ENCODE results near the gene DSP. TPM values are rescaled to one million over a fixed set of nuclear protein-coding genes. Genes with fewer than 3 reads are reported as not detected.

The DSP gene
- total and polyA plus RNA-seq, 2 of the 13 experiments (the other 11 are each of a cell fraction or from before 2014, with no cell fraction given), result 89.8 to 117 TPM

DNA sequence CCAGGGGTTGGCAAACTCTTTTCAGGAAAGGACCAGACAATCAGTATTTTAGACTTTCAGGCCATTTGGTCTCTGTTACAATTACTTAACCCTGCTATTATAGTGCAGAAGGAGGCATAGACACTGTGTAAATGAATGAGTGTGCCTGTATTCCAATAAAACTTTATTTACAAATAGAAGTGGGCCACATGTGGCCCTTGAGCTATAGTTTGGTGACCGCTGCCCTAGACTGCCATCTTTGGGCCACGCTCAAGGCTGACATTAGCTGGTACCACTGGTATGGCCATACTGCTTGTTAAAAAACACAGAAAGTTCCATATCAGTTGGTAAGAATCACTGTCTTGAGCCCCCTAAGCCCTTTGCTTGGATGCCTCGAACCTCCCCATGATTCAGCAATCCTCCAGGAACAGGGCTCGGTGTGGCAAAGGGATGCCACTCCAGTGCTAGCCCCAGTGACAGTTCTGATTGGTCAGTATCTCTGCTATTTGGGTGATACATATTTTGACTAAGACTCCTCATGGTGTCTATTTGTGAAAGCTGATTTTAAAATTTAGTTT is 25.2 kb downstream of the DSP start (continued):
- TF ChIP-seq, protein P1, sequence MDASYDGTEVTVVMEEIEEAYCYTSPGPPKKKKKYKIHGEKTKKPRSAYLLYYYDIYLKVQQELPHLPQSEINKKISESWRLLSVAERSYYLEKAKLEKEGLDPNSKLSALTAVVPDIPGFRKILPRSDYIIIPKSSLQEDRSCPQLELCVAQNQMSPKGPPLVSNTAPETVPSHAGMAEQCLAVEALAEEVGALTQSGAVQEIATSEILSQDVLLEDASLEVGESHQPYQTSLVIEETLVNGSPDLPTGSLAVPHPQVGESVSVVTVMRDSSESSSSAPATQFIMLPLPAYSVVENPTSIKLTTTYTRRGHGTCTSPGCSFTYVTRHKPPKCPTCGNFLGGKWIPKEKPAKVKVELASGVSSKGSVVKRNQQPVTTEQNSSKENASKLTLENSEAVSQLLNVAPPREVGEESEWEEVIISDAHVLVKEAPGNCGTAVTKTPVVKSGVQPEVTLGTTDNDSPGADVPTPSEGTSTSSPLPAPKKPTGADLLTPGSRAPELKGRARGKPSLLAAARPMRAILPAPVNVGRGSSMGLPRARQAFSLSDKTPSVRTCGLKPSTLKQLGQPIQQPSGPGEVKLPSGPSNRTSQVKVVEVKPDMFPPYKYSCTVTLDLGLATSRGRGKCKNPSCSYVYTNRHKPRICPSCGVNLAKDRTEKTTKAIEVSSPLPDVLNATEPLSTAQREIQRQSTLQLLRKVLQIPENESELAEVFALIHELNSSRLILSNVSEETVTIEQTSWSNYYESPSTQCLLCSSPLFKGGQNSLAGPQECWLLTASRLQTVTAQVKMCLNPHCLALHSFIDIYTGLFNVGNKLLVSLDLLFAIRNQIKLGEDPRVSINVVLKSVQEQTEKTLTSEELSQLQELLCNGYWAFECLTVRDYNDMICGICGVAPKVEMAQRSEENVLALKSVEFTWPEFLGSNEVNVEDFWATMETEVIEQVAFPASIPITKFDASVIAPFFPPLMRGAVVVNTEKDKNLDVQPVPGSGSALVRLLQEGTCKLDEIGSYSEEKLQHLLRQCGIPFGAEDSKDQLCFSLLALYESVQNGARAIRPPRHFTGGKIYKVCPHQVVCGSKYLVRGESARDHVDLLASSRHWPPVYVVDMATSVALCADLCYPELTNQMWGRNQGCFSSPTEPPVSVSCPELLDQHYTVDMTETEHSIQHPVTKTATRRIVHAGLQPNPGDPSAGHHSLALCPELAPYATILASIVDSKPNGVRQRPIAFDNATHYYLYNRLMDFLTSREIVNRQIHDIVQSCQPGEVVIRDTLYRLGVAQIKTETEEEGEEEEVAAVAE (CRISPR knock-in tag; IDR thresholded peaks at IDR 0.05; ENCODE audit: borderline replicate concordance), result no peak
- TF ChIP-seq RBM22 (optimal IDR thresholded peaks at IDR 0.05; ENCODE audit: low read length) (peak; percentile 63), RORA (CRISPR knock-in tag; IDR thresholded peaks at IDR 0.05) (no peak), ETV5 (CRISPR knock-in tag; IDR thresholded peaks at IDR 0.05; ENCODE audit: borderline replicate concordance) (no peak), CBX2 (IDR thresholded peaks at IDR 0.05; ENCODE audit: low read depth, low read length) (no peak), CBX2 (CRISPR knock-in tag; IDR thresholded peaks at IDR 0.05; ENCODE audit: low read depth) (no peak), SALL2 (CRISPR knock-in tag; IDR thresholded peaks at IDR 0.05) (no peak), ZNF333 (CRISPR knock-in tag; IDR thresholded peaks at IDR 0.05; ENCODE audit: borderline replicate concordance) (no peak)
- TF ChIP-seq, protein P2, sequence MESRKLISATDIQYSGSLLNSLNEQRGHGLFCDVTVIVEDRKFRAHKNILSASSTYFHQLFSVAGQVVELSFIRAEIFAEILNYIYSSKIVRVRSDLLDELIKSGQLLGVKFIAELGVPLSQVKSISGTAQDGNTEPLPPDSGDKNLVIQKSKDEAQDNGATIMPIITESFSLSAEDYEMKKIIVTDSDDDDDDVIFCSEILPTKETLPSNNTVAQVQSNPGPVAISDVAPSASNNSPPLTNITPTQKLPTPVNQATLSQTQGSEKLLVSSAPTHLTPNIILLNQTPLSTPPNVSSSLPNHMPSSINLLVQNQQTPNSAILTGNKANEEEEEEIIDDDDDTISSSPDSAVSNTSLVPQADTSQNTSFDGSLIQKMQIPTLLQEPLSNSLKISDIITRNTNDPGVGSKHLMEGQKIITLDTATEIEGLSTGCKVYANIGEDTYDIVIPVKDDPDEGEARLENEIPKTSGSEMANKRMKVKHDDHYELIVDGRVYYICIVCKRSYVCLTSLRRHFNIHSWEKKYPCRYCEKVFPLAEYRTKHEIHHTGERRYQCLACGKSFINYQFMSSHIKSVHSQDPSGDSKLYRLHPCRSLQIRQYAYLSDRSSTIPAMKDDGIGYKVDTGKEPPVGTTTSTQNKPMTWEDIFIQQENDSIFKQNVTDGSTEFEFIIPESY (CRISPR knock-in tag; IDR thresholded peaks at IDR 0.05), result peak; percentile 87
- TF ChIP-seq, protein P3, sequence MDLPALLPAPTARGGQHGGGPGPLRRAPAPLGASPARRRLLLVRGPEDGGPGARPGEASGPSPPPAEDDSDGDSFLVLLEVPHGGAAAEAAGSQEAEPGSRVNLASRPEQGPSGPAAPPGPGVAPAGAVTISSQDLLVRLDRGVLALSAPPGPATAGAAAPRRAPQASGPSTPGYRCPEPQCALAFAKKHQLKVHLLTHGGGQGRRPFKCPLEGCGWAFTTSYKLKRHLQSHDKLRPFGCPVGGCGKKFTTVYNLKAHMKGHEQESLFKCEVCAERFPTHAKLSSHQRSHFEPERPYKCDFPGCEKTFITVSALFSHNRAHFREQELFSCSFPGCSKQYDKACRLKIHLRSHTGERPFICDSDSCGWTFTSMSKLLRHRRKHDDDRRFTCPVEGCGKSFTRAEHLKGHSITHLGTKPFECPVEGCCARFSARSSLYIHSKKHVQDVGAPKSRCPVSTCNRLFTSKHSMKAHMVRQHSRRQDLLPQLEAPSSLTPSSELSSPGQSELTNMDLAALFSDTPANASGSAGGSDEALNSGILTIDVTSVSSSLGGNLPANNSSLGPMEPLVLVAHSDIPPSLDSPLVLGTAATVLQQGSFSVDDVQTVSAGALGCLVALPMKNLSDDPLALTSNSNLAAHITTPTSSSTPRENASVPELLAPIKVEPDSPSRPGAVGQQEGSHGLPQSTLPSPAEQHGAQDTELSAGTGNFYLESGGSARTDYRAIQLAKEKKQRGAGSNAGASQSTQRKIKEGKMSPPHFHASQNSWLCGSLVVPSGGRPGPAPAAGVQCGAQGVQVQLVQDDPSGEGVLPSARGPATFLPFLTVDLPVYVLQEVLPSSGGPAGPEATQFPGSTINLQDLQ (CRISPR knock-in tag; IDR thresholded peaks at IDR 0.05), result no peak
